ENCODE results near the gene ZNF628.

DNA sequence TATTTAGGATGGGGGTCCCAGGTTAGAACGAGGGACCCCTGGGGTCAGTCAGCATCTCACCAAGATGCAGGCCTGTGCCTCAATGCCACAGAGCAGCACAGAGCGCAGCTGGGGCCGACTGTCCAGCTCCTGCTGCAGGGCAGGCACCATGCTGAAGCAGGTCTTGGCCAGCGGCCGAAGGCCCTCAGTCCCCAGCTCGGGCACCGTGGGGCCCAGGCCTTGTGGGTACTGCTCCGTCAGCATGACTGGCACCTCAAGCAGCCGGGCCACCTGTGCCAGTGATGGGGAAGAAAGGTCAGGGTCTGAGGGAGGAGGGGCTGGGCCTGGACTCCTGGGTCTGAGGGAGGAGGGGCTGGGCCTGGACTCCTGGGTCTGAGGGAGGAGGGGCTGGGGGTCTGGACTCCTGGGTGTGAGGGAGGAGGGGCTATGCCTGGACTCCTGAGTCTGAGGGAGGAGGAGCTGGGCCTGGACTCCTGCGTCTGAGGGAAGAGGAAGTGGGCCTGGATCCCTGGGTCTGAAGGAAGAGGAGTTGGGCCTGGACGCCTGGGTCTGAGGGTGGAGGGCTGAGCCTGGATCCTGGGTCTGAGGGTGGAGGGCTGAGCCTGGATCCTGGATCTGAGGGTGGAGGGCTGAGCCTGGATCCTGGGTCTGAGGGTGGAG lies 20.7 kb upstream of the ZNF628 start:
- TF ChIP-seq PPARA (CRISPR knock-in tag; IDR thresholded peaks at IDR 0.05; ENCODE audit: borderline replicate concordance) = no peak
- TF ChIP-seq, protein P1, sequence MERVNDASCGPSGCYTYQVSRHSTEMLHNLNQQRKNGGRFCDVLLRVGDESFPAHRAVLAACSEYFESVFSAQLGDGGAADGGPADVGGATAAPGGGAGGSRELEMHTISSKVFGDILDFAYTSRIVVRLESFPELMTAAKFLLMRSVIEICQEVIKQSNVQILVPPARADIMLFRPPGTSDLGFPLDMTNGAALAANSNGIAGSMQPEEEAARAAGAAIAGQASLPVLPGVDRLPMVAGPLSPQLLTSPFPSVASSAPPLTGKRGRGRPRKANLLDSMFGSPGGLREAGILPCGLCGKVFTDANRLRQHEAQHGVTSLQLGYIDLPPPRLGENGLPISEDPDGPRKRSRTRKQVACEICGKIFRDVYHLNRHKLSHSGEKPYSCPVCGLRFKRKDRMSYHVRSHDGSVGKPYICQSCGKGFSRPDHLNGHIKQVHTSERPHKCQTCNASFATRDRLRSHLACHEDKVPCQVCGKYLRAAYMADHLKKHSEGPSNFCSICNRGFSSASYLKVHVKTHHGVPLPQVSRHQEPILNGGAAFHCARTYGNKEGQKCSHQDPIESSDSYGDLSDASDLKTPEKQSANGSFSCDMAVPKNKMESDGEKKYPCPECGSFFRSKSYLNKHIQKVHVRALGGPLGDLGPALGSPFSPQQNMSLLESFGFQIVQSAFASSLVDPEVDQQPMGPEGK (CRISPR knock-in tag; IDR thresholded peaks at IDR 0.05; ENCODE audit: borderline replicate concordance) = no peak
- no peak for TF ChIP-seq ESRRG (CRISPR knock-in tag; IDR thresholded peaks at IDR 0.05)

Data from SK-N-SH treated with all-trans-retinoic acid at 6 μM for 48 hours (cell line).